Left cardiac atrium (tissue), 4 donors: Measurements from ENCODE around the gene CD164. TPM values are rescaled to one million over a fixed set of nuclear protein-coding genes. Genes with fewer than 3 reads are reported as not detected.
A peak's percentile ranks its signal among the peaks of the same experiment; 100 is the strongest.

Experiments
- ATAC-seq, 2 donors: fragments of 200-7000 bp; cut with Tn5 transposase; one replicate each; pipeline ENCODE4 v1.9.1; 2020; ENCODE audit warnings: mild to moderate bottlenecking in 2 of 2, moderate library complexity in 2 of 2
- DNase-seq: peaks from one replicate; pipeline ENCODE4 v3.0.0-alpha.2; 2020
- intact Hi-C, 2 donors: fragments of 100-400 bp; cut with DNase I; formaldehyde crosslinking; loops; one replicate each; pipeline versions ENCODE4 v1.14.1 to v1.15.1; 2022 to 2023
- total RNA-seq, 2 donors: library from RNA; stranded (reverse); fragmentation: NEBNext Ultra II Directional; extraction: Animal tissue kit (Norgen Biotek cat#: 25700); gene quantifications; one replicate each; pipeline ENCODE4 v1.2.1, GENCODE V29; 2021
- donor health status: DM: no; HTN: yes; CAD: no.
- donor health status: DM: no; HTN: yes; CAD: no; lungs with severe emphysema.
- donor health status: DM: yes; HTN: yes; CAD: no.
- donor health status: Dilated cardiomyopathy.

Gene CD164
- total RNA-seq, 2 donors from 2014 or later = 132 to 170 TPM

DNA sequence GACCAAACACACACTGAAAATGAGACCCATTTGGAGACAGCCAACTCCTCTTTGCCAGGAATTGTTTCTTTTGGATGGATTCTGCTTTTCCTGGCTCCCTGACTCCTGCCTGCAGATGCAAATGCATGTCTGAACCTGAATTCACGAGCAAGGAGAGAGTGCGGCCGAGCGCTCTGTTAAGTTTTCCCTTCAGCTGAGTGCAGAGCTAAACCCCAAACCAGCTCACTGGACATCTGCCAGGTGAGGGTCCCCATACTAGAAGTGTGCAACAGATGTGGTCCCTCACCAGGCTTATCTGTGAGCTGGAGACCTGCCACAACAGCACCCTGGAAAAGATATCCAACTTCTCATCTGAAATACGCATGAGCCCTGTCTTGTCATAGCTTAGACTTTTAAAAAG, 59.0 kb downstream of the CD164 start:
- ATAC-seq (no peak), DNase-seq (no peak)
- intact Hi-C loops = no loop called here

- DNase-seq (peak; percentile 36), ATAC-seq (peak; percentile 72 to 85)
- intact Hi-C loops = no loop called here
These were observed 59.4 kb downstream of the CD164 start for GRCh38 chr6:109322825-109323224.

GRCh38 chr6:109321752-109322151, 60.5 kb downstream of the CD164 start:
- DNase-seq (no peak), ATAC-seq (no peak)
- intact Hi-C loops = no loop called here

DNA sequence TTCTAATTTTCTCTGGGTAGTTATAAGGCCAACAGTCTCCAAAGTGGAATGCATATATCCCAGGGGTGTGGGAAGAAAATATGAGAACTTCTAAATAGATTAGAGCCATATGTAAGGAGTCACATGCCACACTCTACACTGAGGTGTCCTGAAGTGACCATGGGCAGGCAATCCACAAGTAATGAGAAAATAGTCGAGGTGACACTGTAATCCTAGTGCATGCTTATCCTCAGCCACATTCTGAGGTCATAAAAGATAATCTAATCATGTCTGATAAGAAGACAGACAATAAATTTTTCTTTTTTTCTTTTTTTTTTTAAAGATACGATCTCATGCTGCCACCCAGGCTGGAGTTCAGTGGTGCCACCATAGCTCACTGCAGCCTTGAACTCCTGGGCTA, 62.2 kb downstream of the CD164 start:
- intact Hi-C loops = no loop called here
- DNase-seq (no peak), ATAC-seq (no peak)

GRCh38 chr6:109318328-109318876, 63.9 kb downstream of the CD164 start:
- intact Hi-C loops = no loop called here
- ATAC-seq (peak; percentile 43 to 66), DNase-seq (no peak)

DNA sequence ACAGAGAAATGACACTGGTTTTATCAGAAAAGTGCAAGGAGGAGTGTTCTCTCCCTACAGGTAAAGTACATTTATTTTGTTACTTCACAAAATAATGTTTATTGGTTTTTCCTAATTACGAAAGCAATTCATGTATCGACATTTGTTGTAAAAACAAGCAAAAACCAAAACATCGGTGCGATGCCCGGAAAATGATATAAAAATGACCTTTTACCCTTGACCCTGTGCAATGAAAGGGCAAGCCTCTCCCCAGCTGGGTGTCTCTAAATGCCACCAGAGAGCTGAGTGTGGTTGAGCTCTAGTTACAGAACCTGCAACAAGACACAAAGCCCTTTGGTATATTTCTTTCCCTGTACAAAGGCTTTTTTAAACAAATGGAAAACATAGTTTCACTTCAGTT, 65.4 kb downstream of the CD164 start:
- intact Hi-C loops = no loop called here
- DNase-seq (no peak), ATAC-seq (no peak)

Other genes starting within 250 kb of the CD164 start
- gene PPIL6, start 58.2 kb upstream of the CD164 start, total RNA-seq = 1 to 10 TPM; 3.0 to 3.5 TPM
- gene SMPD2, start 58.3 kb upstream of the CD164 start, total RNA-seq = 1 to 10 TPM; 4.8 to 5.7 TPM
- 1 to 10 TPM; 9.8 to 9.9 TPM for gene MICAL1, start 73.3 kb upstream of the CD164 start, total RNA-seq
- gene ZBTB24, start 100.8 kb upstream of the CD164 start, total RNA-seq = 1 to 10 TPM; 3.3 to 3.9 TPM